NCI-H2107 treated with DMSO at 0.1 percent for 48 hours (cell line): Measurements from ENCODE around the gene NOS1AP.

ENCODE experiments used
- DNase-seq: peaks from one replicate; lab custom pipeline; 2025; ENCODE audit not compliant: unreplicated experiment; lab: John Stamatoyannopoulos, UW

The NOS1AP gene

GRCh38 chr1:162214202-162214601 is 144.7 kb downstream of the NOS1AP start:
- DNase-seq, result no peak

- DNase-seq, result no peak
Observed at GRCh38 chr1:162215902-162216301, 146.4 kb downstream of the NOS1AP start.

GRCh38 chr1:162216604-162217003 is 147.1 kb downstream of the NOS1AP start:
- no peak for DNase-seq

- no peak for DNase-seq
Observed at GRCh38 chr1:162217706-162218105, 148.2 kb downstream of the NOS1AP start.

GRCh38 chr1:162218546-162218945 is 149.1 kb downstream of the NOS1AP start:
- no peak for DNase-seq

GRCh38 chr1:162218975-162219374 is 149.5 kb downstream of the NOS1AP start:
- peak; percentile 37 for DNase-seq

- DNase-seq, result no peak
Observed at GRCh38 chr1:162219461-162219860, 150.0 kb downstream of the NOS1AP start.

- no peak for DNase-seq
Observed at GRCh38 chr1:162220009-162220539, 150.6 kb downstream of the NOS1AP start.

GRCh38 chr1:162222014-162222413 is 152.5 kb downstream of the NOS1AP start:
- DNase-seq, result no peak

- DNase-seq, result no peak
Observed at GRCh38 chr1:162222730-162223129, 153.2 kb downstream of the NOS1AP start.

- no peak for DNase-seq
Observed at GRCh38 chr1:162223488-162223887, 154.0 kb downstream of the NOS1AP start.

- DNase-seq, result no peak
Observed at GRCh38 chr1:162224267-162224666, 154.8 kb downstream of the NOS1AP start.

- DNase-seq, result no peak
Observed at GRCh38 chr1:162228586-162228985, 159.1 kb downstream of the NOS1AP start.

- no peak for DNase-seq
Observed at GRCh38 chr1:162229549-162229948, 160.1 kb downstream of the NOS1AP start.

- peak; percentile 73 for DNase-seq
Observed at GRCh38 chr1:162230096-162230495, 160.6 kb downstream of the NOS1AP start.

GRCh38 chr1:162230517-162230916 is 161.0 kb downstream of the NOS1AP start:
- DNase-seq, result peak; percentile 73

- DNase-seq, result no peak
Observed at GRCh38 chr1:162232034-162232711, 162.7 kb downstream of the NOS1AP start.

GRCh38 chr1:162233066-162233465 is 163.6 kb downstream of the NOS1AP start:
- DNase-seq, result no peak

GRCh38 chr1:162233937-162234336 is 164.4 kb downstream of the NOS1AP start:
- no peak for DNase-seq

GRCh38 chr1:162234571-162234970 is 165.1 kb downstream of the NOS1AP start:
- DNase-seq, result no peak

GRCh38 chr1:162235241-162235800 is 165.8 kb downstream of the NOS1AP start:
- DNase-seq, result no peak

GRCh38 chr1:162236201-162236600 is 166.7 kb downstream of the NOS1AP start:
- DNase-seq, result no peak

- no peak for DNase-seq
Observed at GRCh38 chr1:162236618-162237017, 167.1 kb downstream of the NOS1AP start.
